Fibroblast of lung (primary cell): ENCODE results near the gene TFCP2. TPM values are rescaled to one million over a fixed set of nuclear protein-coding genes. Genes with fewer than 3 reads are reported as not detected.

Experiments
- DNase-seq, 2 donors: peaks; one replicate each; pipeline versions ENCODE4 v3.0.0 to v3.0.0-alpha.2; 2010; ENCODE audit warnings: low read depth in 2 of 2
- H2AFZ ChIP-seq: 2 replicates; pipeline ENCODE4 v1.5.1; 2012; ENCODE audit warnings: low read length, control low read depth, inconsistent platforms
- H3K27ac ChIP-seq: 2 replicates; pipeline ENCODE4 v1.5.1; 2011; ENCODE audit warnings: low read length, control low read depth; ENCODE audit not compliant: insufficient read depth
- H3K27me3 ChIP-seq: 2 replicates; pipeline ENCODE4 v1.5.1; 2011; ENCODE audit warnings: mild to moderate bottlenecking, low read length; ENCODE audit not compliant: control insufficient read depth, insufficient read depth
- H3K36me3 ChIP-seq: 2 replicates; pipeline ENCODE4 v1.5.1; 2011; ENCODE audit warnings: low read length; ENCODE audit not compliant: control insufficient read depth, insufficient read depth
- H3K4me1 ChIP-seq: 2 replicates; pipeline ENCODE4 v1.5.1; 2011; ENCODE audit warnings: low read length; ENCODE audit not compliant: control insufficient read depth, insufficient read depth; ENCODE audit errors: extremely low read depth
- H3K4me2 ChIP-seq: 2 replicates; pipeline ENCODE4 v1.5.1; 2011; ENCODE audit warnings: low read length, control low read depth; ENCODE audit not compliant: insufficient read depth; ENCODE audit errors: extremely low read depth
- H3K4me3 ChIP-seq, 4 experiments: fragments of 200-600 bp in 1 of 4; sonication (generic) in 1 of 4; replicated peaks in 1 of 4; 2 replicates each; pipeline ENCODE4 v1.5.1; 2011 to 2016; ENCODE audit warnings: low read length in 4 of 4, low read depth in 3 of 4, mild to moderate bottlenecking in 3 of 4, control low read depth in 2 of 4, inconsistent platforms in 1 of 4, mixed read lengths in 1 of 4; ENCODE audit not compliant: insufficient read depth in 1 of 4; ENCODE audit errors: control extremely low read depth in 1 of 4
- H3K79me2 ChIP-seq: 2 replicates; pipeline ENCODE4 v1.5.1; 2012; ENCODE audit warnings: mild to moderate bottlenecking, low read length, inconsistent platforms; ENCODE audit not compliant: control insufficient read depth, insufficient read depth
- H3K9ac ChIP-seq: 2 replicates; pipeline ENCODE4 v1.5.1; 2011; ENCODE audit warnings: mild to moderate bottlenecking, low read length, control low read depth; ENCODE audit not compliant: insufficient read depth
- H3K9me3 ChIP-seq: 2 replicates; pipeline ENCODE4 v1.5.1; 2012; ENCODE audit warnings: low read depth, low read length; ENCODE audit not compliant: control insufficient read depth, insufficient read depth
- H4K20me1 ChIP-seq: 2 replicates; pipeline ENCODE4 v1.5.1; 2011; ENCODE audit warnings: low read length; ENCODE audit not compliant: control insufficient read depth, insufficient read depth; ENCODE audit errors: extremely low read depth
- EZH2 ChIP-seq: IDR thresholded peaks from 2 replicates; pipeline ENCODE4 v1.5.1; 2012; ENCODE audit warnings: low read length, control low read depth, mild to moderate bottlenecking; ENCODE audit errors: missing control alignments
- polyA plus RNA-seq, 2 donors: library from polyadenylated mRNA; depleted of rRNA in 1 of 2; stranded (reverse) in 1 of 2; unstranded in 1 of 2; fragments of >200 nt; gene quantifications; 2 replicates each; pipeline ENCODE4 v1.2.1, GENCODE V29; 2011 to 2012; ENCODE audit warnings: missing spikeins in 1 of 2
- total RNA-seq: library from RNA; depleted of rRNA; stranded (reverse); fragments of >200 nt; gene quantifications from 2 replicates; pipeline ENCODE4 v1.2.1, GENCODE V29; 2014
- TF ChIP-seq, protein P1 (sequence below), 2 donors: IDR thresholded peaks in 1 of 2; conservative IDR thresholded peaks in 1 of 2; 1 replicate in 1 of 2; 2 replicates in 1 of 2; pipeline ENCODE4 v1.5.1; 2011 to 2012; ENCODE audit warnings: low read length in 2 of 2, control low read depth in 1 of 2, inconsistent platforms in 1 of 2, low read depth in 1 of 2, mild to moderate bottlenecking in 1 of 2

Gene TFCP2
- total and polyA plus RNA-seq, 2 donors (not counting 1 experiment from before 2014, with no cell fraction given) = 9.4 to 23.0 TPM

DNA sequence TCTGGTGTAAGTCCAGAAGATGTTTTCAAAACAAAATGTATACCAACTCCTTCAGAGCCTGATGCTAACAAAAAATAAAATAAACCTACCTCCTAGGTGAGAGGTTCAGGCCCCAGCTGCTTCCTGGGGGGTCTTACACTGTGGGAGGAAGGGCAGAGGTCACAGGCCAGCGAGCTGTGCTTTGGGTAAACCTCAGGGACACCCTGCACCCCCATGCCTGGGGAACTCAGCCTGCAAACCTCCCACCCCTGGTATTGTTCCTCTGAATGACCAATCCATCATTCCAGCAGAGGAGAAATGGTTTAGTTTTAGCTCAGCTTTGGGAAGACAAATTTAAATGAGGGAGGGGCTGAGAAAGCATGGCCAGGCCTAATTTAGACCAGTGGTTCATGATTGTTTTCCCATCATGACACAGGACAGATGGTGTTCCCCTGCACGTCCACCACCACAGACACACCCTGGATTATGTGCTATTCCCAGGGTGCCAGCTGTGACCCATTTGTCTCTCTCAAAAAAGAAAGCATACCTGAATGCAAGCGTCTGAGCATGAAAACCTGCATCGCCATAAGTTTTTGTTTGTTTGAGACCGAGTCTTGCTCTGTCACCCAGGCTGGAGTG lies 14.5 kb upstream of the TFCP2 start:
- H3K36me3 ChIP-seq = no peaks in the 10 kb centered on the region
- no peaks in the 10 kb centered on the region for H4K20me1 ChIP-seq
- H3K79me2 ChIP-seq = no peaks in the 10 kb centered on the region
- H3K4me2 ChIP-seq = no peak overlapping the region
- H2AFZ ChIP-seq = no peak overlapping the region
- H3K9ac ChIP-seq = no peak overlapping the region
- no peak for DNase-seq
- H3K9me3 ChIP-seq = no peaks in the 10 kb centered on the region
- H3K4me3 ChIP-seq = no peak overlapping the region
- H3K4me1 ChIP-seq = no peaks in the 10 kb centered on the region
- H3K27me3 ChIP-seq = no peaks in the 10 kb centered on the region
- TF ChIP-seq EZH2 = no peak
- TF ChIP-seq, protein P1, sequence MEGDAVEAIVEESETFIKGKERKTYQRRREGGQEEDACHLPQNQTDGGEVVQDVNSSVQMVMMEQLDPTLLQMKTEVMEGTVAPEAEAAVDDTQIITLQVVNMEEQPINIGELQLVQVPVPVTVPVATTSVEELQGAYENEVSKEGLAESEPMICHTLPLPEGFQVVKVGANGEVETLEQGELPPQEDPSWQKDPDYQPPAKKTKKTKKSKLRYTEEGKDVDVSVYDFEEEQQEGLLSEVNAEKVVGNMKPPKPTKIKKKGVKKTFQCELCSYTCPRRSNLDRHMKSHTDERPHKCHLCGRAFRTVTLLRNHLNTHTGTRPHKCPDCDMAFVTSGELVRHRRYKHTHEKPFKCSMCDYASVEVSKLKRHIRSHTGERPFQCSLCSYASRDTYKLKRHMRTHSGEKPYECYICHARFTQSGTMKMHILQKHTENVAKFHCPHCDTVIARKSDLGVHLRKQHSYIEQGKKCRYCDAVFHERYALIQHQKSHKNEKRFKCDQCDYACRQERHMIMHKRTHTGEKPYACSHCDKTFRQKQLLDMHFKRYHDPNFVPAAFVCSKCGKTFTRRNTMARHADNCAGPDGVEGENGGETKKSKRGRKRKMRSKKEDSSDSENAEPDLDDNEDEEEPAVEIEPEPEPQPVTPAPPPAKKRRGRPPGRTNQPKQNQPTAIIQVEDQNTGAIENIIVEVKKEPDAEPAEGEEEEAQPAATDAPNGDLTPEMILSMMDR (conservative IDR thresholded peaks at IDR 0.05 in 1 of 2, IDR thresholded peaks at IDR 0.05 in 1 of 2; ENCODE audit: low read depth in 1 of 2, low read length in 2 of 2) = no peak
- H3K27ac ChIP-seq = no peak overlapping the region

DNA sequence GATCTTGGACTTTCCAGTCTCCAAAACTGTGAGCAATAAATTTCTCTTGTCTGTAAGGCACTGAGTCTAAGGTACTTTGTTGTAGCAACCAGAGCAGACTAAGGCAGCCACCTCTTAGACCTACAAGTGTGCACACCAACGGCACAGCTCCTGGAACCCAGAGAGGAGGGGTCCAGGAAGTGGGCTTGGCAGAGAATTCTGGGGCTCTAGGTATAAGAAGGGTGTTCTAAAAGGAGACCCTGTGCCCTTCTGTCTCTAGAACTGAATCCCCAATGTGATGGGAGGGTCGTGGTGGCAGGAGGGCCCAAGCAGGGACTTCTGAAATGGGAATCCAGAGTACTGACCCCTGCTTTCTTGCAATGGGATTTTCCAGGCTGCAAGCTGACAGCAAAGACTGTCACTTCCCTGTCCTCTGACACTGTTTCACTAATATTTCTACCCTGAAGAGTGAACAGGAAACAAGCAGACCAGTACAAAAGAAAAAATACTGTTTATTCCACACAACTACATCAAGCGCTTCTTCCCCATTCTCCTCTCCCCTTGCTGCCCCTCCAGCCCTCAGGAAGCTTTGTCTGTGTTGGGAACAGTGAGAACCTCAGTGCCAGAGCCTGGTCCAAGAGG lies 13.6 kb upstream of the TFCP2 start:
- no peaks in the 10 kb centered on the region for H3K27me3 ChIP-seq
- no peaks in the 10 kb centered on the region for H3K9me3 ChIP-seq
- H3K4me2 ChIP-seq = no peak overlapping the region
- H3K9ac ChIP-seq = no peak overlapping the region
- no peak for DNase-seq
- no peak overlapping the region for H3K27ac ChIP-seq
- no peaks in the 10 kb centered on the region for H3K36me3 ChIP-seq
- H3K4me1 ChIP-seq = no peaks in the 10 kb centered on the region
- H3K4me3 ChIP-seq = no peak overlapping the region
- no peaks in the 10 kb centered on the region for H4K20me1 ChIP-seq
- TF ChIP-seq EZH2 = no peak
- TF ChIP-seq, protein P1 (conservative IDR thresholded peaks at IDR 0.05 in 1 of 2, IDR thresholded peaks at IDR 0.05 in 1 of 2; ENCODE audit: low read depth in 1 of 2, low read length in 2 of 2) = no peak
- no peaks in the 10 kb centered on the region for H3K79me2 ChIP-seq
- no peak overlapping the region for H2AFZ ChIP-seq

- H3K79me2 ChIP-seq = no peaks in the 10 kb centered on the region
- no peaks in the 10 kb centered on the region for H3K36me3 ChIP-seq
- TF ChIP-seq, protein P1 (conservative IDR thresholded peaks at IDR 0.05 in 1 of 2, IDR thresholded peaks at IDR 0.05 in 1 of 2; ENCODE audit: low read depth in 1 of 2, low read length in 2 of 2) = no peak
- TF ChIP-seq EZH2 = no peak
- H3K4me3 ChIP-seq = no peak overlapping the region
- H3K4me2 ChIP-seq = no peak overlapping the region
- no peaks in the 10 kb centered on the region for H3K4me1 ChIP-seq
- H3K27ac ChIP-seq = no peak overlapping the region
- H3K9ac ChIP-seq = no peak overlapping the region
- no peaks in the 10 kb centered on the region for H3K9me3 ChIP-seq
- H2AFZ ChIP-seq = no peak overlapping the region
- H3K27me3 ChIP-seq = no peaks in the 10 kb centered on the region
- DNase-seq = no peak
- no peaks in the 10 kb centered on the region for H4K20me1 ChIP-seq
Observed at GRCh38 chr12:51185171-51185717, 12.3 kb upstream of the TFCP2 start.
